GM18519 (cell line): Measurements from ENCODE around the gene TLK2.
"Not testable (repeated sequence)": the region's sequence is repeated elsewhere in the genome, so short reads cannot be mapped to it uniquely, and the experiment has no call there.

ENCODE experiments used
- ATAC-seq: cut with Tn5 transposase; IDR thresholded peaks from one replicate; pipeline ENCODE4 v1.9.1; 2021; ENCODE audit warnings: mild to moderate bottlenecking, moderate library complexity; ENCODE audit not compliant: unreplicated experiment, low FRiP score

Gene TLK2

DNA sequence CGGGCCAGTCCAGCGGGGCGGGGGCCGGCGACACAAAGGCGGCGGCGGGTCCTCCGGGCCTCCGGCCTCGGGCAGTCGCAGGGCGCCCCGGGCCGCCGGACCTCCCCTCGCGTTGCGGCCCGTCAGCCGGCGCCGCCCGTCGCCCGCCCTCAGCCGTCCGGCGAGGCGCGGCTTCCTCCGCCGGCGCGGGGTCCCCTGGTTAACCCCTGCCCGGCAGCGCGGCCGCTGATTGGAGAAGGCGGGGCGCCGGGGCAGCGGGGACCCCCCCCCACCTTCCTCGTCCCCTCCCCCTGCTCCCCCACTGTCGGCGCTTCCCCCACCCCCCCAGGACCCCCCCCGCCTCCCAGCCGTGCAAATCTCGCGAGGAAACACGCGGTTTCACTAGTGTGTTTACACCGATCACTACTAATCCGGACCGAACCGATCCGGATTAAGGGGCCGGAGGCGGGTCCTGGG lies at the start of gene TLK2:
Gene TLK2 (plus strand): TSS at position 402 of the 456 bp plus-strand sequence. CDS start 2,301 bp downstream, outside the sequence.
- peak; percentile 38 for ATAC-seq

DNA sequence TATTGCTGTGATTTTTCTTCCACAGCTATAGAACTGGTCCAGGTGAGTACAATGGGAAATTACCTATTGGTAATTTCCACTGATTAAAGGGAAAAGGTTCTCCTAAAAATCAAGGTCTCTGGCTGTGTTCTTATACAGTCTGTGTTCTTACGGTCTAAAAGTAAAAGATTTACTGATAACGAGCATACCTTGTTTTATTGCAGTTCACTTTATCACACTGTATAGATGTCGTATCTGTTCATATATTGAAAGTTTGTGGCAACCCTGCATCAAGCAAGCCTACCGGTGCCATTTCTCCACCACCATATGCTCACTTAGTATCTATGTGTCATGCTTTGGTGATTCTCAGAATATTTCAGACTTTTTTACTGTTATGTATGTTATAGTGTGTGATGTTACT lies 43.4 kb upstream of the TLK2 start:
- not testable (repeated sequence) for ATAC-seq

DNA sequence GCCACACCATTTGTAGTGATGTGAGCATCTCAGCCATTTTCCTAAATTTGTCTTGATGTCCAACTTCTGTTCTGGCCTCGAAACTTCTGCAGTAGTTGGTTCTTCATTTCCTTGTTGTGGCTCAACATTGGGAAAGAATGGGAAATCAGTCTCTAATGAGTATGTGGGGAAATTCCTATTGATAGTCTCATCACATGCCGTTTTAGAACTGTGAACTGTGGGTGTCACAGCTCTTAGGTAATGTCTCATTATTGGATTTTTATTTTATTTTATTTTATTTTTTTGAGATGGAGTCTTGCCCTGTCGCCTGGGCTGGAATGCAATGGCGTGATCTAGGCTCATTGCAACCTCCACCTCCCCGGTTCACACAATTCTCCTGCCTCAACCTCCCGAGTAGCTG lies 37.4 kb upstream of the TLK2 start:
- not testable (repeated sequence) for ATAC-seq

DNA sequence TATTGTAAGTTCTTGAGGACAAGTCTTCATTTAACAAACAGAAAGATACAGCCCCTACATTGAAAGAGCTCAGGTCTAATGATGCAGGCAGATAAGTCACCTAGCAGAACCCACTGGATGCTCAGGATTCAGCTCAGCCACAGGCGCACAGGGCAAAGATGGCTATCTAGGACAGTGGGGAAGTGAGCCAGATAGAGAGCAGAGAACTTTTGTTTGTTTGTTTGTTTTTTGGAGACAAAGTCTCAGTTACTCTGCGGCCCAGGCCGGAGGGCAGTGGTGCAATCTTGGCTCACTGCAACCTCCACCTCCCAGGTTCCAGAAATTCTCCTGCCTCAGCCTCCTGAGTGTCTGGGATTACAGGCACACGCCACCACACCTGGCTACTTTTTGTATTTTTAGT lies 34.6 kb upstream of the TLK2 start:
- no peak for ATAC-seq

DNA sequence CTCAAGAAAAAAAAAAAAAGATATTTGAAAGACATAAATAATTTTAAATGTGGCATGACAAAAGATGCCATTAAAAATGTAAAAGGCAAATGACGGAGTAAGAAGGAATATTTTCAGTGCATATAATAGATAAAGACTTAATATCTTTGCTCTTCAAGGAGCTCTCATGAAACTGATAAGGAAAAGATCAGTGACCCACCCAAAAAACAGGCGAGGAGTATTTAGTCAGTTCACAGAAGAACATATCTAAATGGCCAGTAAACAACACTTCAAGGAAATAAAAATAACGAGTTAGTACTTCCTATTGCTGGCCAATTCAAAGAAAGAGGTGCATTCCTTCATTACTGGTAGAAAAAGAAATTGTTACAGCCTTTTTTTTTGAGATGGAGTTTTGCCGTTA lies 32.8 kb upstream of the TLK2 start:
- not testable (repeated sequence) for ATAC-seq

DNA sequence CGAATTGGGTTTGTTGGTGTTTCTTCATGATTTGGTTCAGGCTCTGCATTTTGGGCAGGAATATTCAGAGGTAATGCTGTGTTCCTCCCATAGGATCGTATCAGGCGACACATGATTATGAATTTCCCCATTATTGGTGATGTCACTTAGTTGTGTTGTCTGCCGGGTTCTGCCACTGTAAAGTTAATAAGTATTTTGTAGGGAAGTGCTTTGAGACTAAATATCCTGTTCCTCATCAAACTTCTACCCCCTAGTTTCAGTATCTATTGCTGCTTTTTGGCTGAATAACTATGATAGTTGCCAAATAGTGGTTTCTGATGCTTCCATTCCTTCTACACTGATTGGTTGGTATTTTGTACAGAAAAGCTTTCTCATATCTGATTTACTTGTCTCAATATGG lies 26.4 kb upstream of the TLK2 start:
- ATAC-seq, result not testable (repeated sequence)

DNA sequence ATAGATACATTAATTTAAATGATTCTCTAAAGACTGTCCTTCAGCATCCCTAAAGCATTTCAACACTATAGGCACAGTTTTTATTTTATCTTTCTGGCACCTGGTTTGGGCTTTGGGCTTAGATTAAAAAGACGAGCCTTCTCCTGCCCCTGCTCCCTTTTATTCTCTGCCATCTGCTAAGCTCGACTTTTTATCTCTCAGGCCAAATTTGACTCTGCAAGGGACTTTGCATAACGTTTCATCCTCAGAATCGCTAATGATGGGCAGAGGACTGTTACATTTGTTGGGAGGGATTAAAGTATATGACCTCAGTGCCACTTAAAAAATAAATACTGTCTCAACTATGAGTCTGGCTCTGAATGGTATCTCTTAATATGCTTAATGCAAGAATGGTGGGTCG lies 25.6 kb upstream of the TLK2 start:
- ATAC-seq, result not testable (repeated sequence)

DNA sequence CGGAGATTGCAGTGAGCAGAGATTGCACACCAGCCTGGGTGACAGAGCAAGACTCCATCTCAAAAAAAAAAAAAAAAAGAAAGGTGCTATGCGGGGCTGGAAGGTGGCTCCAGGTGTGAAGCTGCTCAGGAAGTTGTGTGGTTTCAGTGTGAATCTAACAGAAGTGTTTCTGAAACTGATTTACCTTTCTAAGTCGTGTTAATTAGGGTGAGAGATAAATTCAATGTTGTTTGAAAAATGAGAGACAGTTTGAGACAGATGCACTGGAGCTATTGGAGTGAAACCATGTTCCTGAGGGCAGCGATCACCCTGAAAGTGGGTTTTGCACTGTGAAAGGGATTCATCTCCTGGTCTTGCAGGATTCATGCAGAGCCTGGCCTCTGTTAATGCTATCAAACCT lies 25.0 kb upstream of the TLK2 start:
- ATAC-seq, result not testable (repeated sequence)

DNA sequence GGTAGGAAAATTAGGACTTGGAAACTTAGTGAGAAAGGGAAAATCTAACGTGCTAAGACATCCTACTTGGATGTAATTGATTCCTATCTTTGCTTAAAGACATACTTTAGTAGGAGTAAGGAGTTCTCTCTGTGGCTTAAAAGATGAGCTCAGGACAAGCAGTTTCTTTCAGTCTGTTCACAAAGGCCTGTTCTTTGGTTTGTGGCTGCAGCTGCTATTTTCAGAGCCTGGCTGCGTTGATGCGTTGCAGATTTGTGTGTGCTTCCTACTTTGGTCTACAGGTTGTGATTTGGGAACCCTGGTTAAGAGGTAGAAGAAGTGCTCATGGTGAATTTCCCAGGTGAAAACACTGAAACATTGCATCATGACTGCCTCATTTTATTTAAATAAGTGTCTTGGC lies 24.5 kb upstream of the TLK2 start:
- ATAC-seq, result not testable (repeated sequence)

DNA sequence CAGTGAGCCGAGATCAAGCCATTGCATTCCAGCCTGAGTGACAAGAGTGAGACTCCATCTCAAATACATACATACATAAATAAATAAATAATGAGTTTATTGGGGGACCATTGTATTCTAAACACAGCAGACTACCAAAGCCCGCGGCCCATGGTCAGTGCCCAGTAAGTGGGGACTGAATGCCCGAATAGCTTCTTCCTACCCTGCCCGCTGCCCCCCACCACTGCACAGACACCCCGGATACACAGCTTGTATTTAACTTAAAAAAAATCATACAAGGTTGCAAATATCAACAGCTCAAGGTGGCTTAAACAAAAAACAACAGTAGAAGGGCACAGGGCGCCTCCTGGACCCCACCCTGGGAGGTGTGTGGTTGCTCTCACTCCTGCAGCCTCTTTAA lies 22.6 kb upstream of the TLK2 start:
- no peak for ATAC-seq

DNA sequence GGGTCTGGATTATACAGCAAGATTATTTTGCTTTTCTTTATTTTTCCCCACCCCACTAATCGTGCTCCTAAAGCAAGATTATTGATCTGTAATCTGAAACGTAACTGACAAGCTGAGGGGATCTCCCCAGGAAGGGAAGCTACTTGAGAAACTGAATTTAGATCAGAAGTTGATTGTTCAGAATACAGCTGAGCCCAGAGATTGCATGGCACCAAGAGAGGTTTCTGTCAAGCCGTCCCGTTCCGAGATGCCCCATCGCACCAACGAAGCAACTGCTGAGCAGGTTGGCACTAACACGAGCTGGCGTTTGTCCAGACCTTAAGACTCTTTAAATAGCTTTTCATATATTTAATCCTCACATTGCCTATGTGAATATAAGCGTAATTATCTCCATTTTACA lies 20.1 kb upstream of the TLK2 start:
- not testable (repeated sequence) for ATAC-seq

DNA sequence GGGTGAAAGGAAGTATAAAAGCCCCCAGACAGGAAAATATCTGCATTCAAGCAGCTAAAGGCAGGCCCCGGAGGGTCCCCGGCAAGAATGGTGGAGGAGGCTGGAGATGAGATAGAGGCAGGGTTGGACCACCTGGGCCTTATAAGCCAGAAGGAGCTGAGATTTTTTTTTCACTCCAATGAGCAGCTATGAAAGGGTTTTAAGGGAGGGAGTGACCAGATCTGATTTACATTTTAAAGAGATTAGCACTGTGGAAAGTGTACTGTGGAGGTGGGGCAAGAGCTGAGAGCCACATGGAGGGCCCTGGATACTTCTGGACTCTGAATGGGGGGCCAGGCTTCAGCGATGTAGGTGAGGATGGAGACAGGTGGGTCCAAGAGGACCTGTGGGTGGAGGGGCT lies 14.2 kb upstream of the TLK2 start:
- not testable (repeated sequence) for ATAC-seq

DNA sequence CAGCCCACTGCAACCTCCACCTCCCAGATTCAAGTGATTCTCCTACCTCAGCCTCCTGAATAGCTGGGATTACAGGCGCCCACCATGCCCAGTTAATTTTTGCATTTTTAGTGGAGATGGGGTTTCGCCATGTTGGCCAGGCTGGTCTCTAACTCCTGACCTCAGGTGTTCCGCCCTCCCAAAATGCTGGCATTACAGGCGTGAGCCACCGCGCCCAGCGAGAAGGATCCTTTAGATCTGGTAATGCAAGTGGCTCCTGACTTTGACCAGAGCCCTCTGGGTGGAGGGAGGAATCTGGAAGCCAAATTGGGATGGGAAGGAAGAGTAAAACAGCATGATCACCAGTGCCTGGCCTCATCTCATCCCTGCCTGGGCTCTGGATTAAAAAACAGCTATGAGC lies 13.4 kb upstream of the TLK2 start:
- not testable (repeated sequence) for ATAC-seq

DNA sequence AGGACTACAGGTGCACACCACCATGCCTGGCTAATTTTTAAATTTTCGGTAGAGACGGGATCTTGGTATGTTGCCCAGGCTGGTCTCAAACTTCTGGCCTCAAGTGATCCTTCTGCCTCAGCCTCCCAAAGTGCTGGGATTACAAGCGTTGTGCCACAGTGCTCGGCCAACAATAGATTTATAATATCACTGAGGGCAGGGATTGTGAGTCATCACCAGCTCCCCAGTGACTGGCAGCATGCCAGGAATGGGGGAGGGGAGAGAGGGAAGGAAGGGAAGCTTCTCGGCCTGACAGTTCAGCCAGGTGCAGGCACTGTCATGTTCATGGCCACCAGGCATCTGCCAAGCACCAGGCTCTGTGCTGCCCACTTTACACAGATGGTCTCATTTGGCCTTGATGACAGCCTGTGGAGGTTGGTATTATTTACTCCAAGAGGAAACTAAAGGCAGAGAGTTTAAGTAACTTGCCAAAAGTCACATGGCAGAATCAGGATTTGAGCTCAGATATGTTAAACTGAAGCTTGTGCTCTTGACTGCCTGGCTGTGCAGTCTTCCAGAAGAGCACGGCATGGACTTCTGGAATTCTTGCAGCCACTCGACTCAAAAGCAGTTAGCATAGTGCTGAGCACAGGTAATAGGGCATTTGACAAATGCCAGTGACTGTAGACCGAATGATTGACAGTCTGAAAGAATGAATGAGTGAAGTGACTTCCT lies 7.8 kb upstream of the TLK2 start:
- ATAC-seq, result not testable (repeated sequence)

DNA sequence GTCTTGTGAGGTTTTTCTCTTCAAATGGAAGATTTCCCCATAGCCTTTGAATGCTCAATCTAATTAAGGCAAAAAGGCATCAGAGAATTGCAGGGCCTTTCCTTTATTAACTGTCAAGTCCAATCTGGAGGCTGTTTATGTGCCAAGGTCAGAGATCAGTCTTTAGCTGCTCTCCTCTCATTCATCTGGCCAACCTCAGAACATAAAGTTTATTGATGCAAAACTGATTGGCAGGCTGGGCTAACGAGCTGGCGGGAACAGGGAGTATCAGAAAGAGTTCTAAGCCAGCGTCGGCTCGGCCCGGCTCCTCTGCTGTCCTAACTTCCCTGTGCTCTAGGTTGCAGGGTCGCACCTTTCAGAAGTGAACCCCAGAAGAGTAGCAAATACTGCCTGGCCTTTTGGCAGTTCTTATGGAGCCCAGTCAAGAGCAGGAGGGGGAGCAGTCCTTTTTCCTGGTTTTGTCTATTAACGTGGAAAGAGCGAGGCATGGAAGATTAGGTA lies 7.2 kb upstream of the TLK2 start:
- not testable (repeated sequence) for ATAC-seq

DNA sequence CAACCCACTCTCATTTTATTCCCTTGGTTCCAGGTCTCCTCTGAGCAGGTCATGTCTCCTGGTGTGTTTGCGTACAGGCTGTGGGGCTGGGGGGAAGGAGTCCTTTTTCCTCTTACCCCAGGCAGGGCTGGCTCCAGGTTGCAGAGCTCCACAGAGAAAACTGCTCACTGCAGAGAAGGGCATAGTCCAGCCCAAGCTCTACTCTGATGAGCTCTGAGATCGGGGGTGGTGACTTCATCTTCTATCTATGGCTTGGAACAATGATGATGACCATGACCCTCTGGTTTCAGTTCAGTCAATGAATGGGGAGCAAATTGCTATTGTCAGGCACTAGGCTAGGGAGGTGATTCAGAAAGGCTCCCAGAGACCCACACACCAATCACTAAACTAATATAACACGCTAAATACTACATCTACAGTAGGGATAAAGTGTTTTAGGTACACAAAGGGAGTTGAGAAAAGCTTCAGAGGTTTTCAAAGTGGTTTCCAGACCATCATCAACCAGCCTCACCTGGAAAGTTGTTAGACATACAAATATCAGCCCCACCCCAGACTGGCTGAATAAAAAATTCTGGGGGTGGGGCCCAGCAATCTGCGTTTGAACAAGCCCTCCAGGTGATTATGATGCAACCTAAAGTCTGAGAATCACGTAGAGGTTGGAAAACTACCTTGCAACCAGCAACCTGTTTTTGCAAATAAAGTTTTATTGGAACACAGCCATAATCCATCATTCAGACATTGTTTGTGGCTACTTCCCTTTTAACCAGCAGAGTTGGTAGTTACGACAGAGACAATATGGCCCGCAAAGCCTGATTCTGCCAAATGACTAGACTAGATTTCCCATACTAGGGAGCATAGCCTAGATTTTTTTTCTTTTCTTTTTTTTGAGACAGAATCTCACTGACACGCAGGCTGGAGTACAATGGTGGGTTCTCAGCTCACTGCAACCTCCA lies 5.3 kb upstream of the TLK2 start:
- ATAC-seq, result not testable (repeated sequence)

DNA sequence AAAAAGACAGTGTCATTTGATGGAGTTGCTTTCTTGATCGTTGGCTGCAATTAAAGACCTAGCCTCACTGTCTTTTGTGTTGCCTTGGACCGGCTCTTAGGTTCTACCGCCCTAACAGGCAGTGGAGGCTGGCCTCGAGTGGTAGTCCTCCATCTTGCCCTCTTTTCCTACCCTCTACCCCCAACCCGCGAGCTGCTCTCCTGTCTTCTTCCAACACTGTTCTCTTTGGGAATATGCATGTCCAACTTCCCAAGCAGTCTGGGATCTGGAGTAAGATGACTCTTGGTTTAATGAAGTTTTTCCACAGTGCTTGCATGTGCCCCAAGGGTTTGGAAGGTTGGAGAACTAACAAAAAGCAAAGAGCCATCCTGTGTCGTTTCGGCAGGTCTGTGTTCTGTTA lies 1.5 kb upstream of the TLK2 start:
- ATAC-seq, result not testable (repeated sequence)

DNA sequence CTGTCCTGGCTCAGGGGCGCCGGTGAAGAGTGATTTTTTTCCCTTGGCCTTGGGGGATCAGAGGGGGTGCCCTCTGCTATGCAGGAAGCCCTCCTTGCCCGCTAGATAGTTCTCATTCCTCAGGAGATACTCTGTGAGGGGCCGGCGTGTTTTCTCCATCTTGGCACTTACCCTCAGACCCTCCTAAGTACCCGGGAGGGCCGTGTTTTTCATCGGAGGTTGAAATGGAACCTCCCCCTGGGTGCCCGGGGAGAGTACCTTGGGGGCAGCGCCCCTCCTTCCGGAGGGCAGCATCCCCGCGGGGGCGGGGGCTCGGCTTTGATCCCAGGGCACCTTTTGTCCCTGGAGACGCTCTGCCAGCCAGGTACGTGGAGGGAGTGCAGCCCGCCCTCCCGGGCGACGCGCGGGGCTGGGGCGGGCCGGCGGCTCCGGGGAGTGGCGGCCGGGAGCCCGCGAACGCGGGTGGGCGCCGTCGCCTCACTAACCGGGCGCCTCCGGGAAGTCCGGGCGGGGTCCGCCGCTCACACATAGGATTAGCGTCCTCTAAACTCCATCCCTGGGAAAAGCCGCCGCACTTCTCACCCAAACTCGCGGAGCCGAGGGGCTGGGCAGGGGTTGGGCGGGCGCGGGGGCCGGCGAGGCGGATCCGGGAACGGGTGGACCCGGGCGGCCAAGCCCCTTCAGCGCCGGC lies 762 bp upstream of the TLK2 start:
- peak; percentile 20 for ATAC-seq

DNA sequence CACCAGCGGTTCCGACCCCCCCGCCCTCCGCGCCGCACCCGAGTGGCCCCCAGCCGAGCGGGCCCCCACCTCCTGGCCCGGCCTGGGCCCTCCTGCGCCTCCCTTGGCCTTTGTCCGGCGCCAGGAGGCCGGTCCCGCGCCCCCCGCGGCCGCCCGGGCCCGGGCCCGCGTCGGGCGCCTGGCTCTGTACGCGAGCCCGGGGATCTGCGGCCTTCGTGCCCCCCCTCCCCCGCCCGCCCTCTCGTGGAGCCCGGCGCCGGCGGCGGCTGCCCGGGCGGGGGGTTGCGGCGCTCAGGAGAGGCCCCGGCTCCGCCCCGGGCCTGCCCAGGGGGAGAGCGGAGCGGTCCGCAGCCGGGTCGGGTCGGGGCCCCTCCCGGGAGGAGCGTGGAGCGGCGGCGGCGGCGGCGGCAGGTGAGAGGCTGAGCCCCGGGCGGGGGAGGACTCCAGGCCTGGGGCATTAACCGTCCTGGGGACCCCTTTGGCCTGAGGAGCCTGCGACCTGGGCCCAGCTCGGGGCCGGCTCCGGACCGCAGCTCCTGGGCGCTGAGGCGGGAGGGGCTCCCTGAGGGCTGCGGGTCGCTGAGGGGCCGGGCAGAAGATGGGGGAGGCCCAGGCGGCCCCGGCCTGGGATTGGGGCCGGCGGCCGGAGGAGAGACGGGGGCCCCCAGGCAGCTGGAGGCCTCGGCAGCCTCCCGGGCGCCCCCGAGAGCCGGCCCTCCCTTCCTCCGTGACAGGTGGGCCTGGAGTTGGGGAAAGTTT lies 434 bp downstream of the TLK2 start:
- ATAC-seq, result peak; percentile 28
